Spleen (tissue), 7 donors: ENCODE data around the gene PARP9.

Source experiments
- POLR2A ChIP-seq, 3 donors: fragments of 450-650 bp; IDR thresholded peaks; one replicate each; pipeline ENCODE4 v1.5.1; 2017; ENCODE audit warnings: antibody characterized with exemption in 3 of 3, mild to moderate bottlenecking in 1 of 3
- TF ChIP-seq, protein P1 (sequence below), 11 experiments: fragments of 200-600 bp in 7 of 11; fragments of 450-650 bp in 4 of 11; sonication (generic) in 4 of 11; IDR thresholded peaks in 8 of 11; conservative IDR thresholded peaks in 3 of 11; 1 replicate in 7 of 11; 2 replicates in 4 of 11; pipeline versions ENCODE4 v1.4.0 to v1.8.0; 2016 to 2021; ENCODE audit warnings: antibody characterized with exemption in 11 of 11, inconsistent platforms in 4 of 11, mild to moderate bottlenecking in 1 of 11
- donor health status: DM: no; HTN: no; CAD: no; lungs with moderate emphysema.
- donor health status: DM: no; HTN: no; CAD: no.
- donor health status: DM: no; HTN: no; CAD: no.

GRCh38 chr3:122502139-122502538 lies 62.0 kb downstream of the PARP9 start:
- TF ChIP-seq, protein P1, sequence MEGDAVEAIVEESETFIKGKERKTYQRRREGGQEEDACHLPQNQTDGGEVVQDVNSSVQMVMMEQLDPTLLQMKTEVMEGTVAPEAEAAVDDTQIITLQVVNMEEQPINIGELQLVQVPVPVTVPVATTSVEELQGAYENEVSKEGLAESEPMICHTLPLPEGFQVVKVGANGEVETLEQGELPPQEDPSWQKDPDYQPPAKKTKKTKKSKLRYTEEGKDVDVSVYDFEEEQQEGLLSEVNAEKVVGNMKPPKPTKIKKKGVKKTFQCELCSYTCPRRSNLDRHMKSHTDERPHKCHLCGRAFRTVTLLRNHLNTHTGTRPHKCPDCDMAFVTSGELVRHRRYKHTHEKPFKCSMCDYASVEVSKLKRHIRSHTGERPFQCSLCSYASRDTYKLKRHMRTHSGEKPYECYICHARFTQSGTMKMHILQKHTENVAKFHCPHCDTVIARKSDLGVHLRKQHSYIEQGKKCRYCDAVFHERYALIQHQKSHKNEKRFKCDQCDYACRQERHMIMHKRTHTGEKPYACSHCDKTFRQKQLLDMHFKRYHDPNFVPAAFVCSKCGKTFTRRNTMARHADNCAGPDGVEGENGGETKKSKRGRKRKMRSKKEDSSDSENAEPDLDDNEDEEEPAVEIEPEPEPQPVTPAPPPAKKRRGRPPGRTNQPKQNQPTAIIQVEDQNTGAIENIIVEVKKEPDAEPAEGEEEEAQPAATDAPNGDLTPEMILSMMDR (IDR thresholded peaks at IDR 0.05 in 8 of 11, conservative IDR thresholded peaks at IDR 0.05 in 3 of 11) = no peak
- no peak for TF ChIP-seq POLR2A (IDR thresholded peaks at IDR 0.05)
